Kidney (tissue), 14 donors: ENCODE data around the gene DENND6B. TPM values are rescaled to one million over a fixed set of nuclear protein-coding genes. Genes with fewer than 3 reads are reported as not detected.
A peak's percentile ranks its signal among the peaks of the same experiment; 100 is the strongest.

Experiments used
- DNase-seq, 5 donors: peaks; one replicate each; pipeline ENCODE4 v3.0.0-alpha.2; 2013 to 2020
- FAIRE-seq: peaks from 2 replicates; lab custom pipeline; 2012; peaks lifted over from hg19 to GRCh38; lab: Jason Lieb, UNC
- H3K27ac ChIP-seq, 2 donors: one replicate each; pipeline ENCODE4 v1.7.0; 2013; ENCODE audit warnings: low read depth in 2 of 2, low read length in 2 of 2, inconsistent platforms in 1 of 2
- H3K27me3 ChIP-seq: one replicate; pipeline ENCODE4 v1.7.1; 2013; ENCODE audit warnings: low read length, inconsistent platforms; ENCODE audit not compliant: control insufficient read depth, insufficient read depth
- H3K36me3 ChIP-seq, 3 donors: one replicate each; pipeline versions ENCODE4 v1.7.0 to v1.7.1; 2013; ENCODE audit warnings: low read length in 3 of 3, control low read depth in 1 of 3, inconsistent platforms in 1 of 3; ENCODE audit not compliant: insufficient read depth in 3 of 3, control insufficient read depth in 2 of 3
- H3K4me1 ChIP-seq, 3 donors: one replicate each; pipeline versions ENCODE4 v1.7.0 to v1.7.1; 2013; ENCODE audit warnings: low read length in 3 of 3, inconsistent platforms in 1 of 3, low read depth in 1 of 3; ENCODE audit not compliant: control insufficient read depth in 2 of 3, insufficient read depth in 2 of 3
- H3K4me3 ChIP-seq, 3 donors: one replicate each; pipeline versions ENCODE4 v1.7.0 to v1.8.1; 2013; ENCODE audit warnings: low read length in 3 of 3, control low read depth in 1 of 3, inconsistent platforms in 1 of 3
- H3K9ac ChIP-seq, 3 donors: one replicate each; pipeline versions ENCODE4 v1.7.0 to v1.7.1; 2013; ENCODE audit warnings: low read length in 3 of 3, control low read depth in 1 of 3, inconsistent platforms in 1 of 3
- H3K9me3 ChIP-seq, 3 donors: one replicate each; pipeline versions ENCODE4 v1.7.0 to v1.7.1; 2013; ENCODE audit warnings: low read length in 3 of 3, control low read depth in 1 of 3, inconsistent platforms in 1 of 3; ENCODE audit not compliant: control insufficient read depth in 2 of 3, insufficient read depth in 1 of 3
- intact Hi-C: fragments of 100-400 bp; cut with DNase I; formaldehyde crosslinking; loops from one replicate; pipeline ENCODE4 v1.11.1; 2022
- polyA plus RNA-seq: library from polyadenylated mRNA; stranded (reverse); fragments of 350-450 nt; fragmentation: Illumina TruSeq; extraction: RNeasy Lipid Tissue Mini Kit (QIAGEN cat#74804); gene quantifications from one replicate; pipeline ENCODE4 v1.2.3, GENCODE V29; 2014; ENCODE audit warnings: low read depth, low replicate concordance; ENCODE audit not compliant: insufficient read depth
- total RNA-seq: library from RNA; stranded (reverse); fragmentation: NEBNext Ultra II Directional; extraction: Animal tissue kit (Norgen Biotek cat#: 25700); gene quantifications from one replicate; pipeline ENCODE4 v1.2.1, GENCODE V29; 2021
- TF ChIP-seq, protein P1 (sequence below): IDR thresholded peaks from 3 replicates; pipeline ENCODE4 v1.5.1; 2012; ENCODE audit warnings: mild to moderate bottlenecking, moderate library complexity, borderline replicate concordance; ENCODE audit not compliant: insufficient read depth; ENCODE audit errors: extremely low read depth
- donor health status: control.
- donor health status: control.
- donor health status: control.
- donor health status: control.
- donor health status: control.
- donor health status: DM: yes; HTN: yes; CAD: no.
- donor health status: Normal renal cell carcinoma (clear cell type).

DENND6B gene
- total and polyA plus RNA-seq, 2 donors from 2014 or later, result 14.5 to 16.7 TPM

- Histone ChIP-seq H3K9ac (no peak overlapping the region), H3K4me1 (no peaks in the 10 kb centered on the region), H3K4me3 (no peak overlapping the region), H3K36me3 (peaks cover 3 to 10% (median 5%) of the 10 kb centered on the region in 3 donors), H3K27ac (no peak overlapping the region), H3K27me3 (no peaks in the 10 kb centered on the region), H3K9me3 (no peaks in the 10 kb centered on the region)
- TF ChIP-seq, protein P1, sequence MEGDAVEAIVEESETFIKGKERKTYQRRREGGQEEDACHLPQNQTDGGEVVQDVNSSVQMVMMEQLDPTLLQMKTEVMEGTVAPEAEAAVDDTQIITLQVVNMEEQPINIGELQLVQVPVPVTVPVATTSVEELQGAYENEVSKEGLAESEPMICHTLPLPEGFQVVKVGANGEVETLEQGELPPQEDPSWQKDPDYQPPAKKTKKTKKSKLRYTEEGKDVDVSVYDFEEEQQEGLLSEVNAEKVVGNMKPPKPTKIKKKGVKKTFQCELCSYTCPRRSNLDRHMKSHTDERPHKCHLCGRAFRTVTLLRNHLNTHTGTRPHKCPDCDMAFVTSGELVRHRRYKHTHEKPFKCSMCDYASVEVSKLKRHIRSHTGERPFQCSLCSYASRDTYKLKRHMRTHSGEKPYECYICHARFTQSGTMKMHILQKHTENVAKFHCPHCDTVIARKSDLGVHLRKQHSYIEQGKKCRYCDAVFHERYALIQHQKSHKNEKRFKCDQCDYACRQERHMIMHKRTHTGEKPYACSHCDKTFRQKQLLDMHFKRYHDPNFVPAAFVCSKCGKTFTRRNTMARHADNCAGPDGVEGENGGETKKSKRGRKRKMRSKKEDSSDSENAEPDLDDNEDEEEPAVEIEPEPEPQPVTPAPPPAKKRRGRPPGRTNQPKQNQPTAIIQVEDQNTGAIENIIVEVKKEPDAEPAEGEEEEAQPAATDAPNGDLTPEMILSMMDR, result no peak
- DNase-seq, result no peak
- intact Hi-C loops, result no loop called here
- FAIRE-seq, result no peak
These were observed 29.4 kb upstream of the DENND6B start for GRCh38 chr22:50356186-50356585.

DNA sequence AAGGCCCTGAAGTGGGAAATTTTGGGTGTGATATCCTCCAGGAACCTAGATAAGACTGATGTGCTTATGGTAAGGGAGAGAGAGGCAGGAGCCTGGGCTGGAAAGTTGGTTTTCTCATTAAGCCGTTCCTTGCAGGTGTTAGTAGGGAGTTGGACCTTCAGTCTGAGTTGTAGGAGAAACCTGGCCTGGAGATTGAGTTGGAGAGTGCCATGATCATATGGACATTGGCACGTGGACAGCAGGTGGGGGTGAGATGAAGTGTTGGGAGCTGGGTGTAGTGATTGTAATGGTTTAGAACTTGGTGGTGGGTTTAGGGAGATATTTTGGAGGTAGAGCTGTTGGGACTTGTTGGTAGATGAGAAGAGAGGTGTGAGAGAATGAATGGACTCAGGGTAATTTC lies 21.2 kb upstream of the DENND6B start:
- TF ChIP-seq, protein P1, result no peak
- peaks cover 0 to 4% (median 0%) of the 10 kb centered on the region in 3 donors for H3K4me1 ChIP-seq

DNA sequence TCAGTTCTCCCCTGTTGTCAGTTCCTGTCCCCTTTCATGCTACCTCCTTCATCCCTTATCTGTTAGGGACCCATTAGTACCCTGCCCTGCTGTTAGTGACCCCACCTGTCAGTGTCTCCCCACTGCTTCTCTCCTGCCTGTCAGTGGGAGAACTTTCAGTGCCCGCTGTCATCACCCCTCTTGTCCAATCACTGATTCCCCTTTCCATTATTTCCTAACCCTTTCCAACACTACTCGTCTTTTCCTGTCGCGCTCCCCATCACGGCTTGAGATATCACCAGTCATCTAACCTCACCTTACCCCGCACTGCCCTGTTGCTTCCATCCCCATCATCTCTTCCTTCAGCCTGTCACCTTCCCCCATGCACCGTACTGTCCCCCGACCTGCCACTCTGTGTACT lies 20.3 kb upstream of the DENND6B start:
- Histone ChIP-seq H3K27ac (no peak overlapping the region), H3K27me3 (no peaks in the 10 kb centered on the region), H3K4me1 (peaks cover 0 to 8% (median 0%) of the 10 kb centered on the region in 3 donors), H3K9ac (no peak overlapping the region), H3K36me3 (no peaks in the 10 kb centered on the region), H3K4me3 (no peak overlapping the region), H3K9me3 (no peaks in the 10 kb centered on the region)
- intact Hi-C loops, result no loop called here
- FAIRE-seq, result no peak
- TF ChIP-seq, protein P1, result no peak
- peak in 1 of 5 donors; percentile 33 for DNase-seq

More for the DNA sequence above, 21.2 kb upstream of the DENND6B start:
- H3K36me3 ChIP-seq, result no peaks in the 10 kb centered on the region
- FAIRE-seq (no peak), DNase-seq (peak in 1 of 5 donors; percentile 1)
- no peak overlapping the region for H3K4me3 ChIP-seq
- H3K9me3 ChIP-seq, result no peaks in the 10 kb centered on the region
- no peak overlapping the region for H3K27ac ChIP-seq
- no peak overlapping the region for H3K9ac ChIP-seq
- intact Hi-C loops, result no loop called here
- no peaks in the 10 kb centered on the region for H3K27me3 ChIP-seq

DNA sequence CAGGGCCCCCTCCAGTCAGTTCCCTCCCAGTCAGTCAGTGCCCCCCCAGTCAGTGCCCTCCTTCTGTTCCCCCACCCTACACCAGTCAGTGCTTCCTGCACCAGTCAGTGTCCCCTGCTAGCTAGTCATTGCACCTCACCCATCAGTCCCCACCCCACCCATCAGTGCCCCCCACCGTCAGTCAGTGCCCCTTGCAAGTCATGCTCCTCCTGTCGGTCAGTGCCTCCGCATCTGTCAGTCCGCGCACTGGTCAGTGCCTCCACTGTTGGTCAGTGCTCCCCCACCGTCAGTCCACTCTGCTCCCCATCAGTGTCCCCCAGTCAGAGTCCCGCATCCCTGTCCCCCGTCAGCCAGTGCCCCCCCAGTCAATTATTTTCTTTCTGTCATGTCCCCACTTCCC lies 19.7 kb upstream of the DENND6B start:
- no peak overlapping the region for H3K4me3 ChIP-seq
- H3K4me1 ChIP-seq, result peaks cover 0 to 11% (median 0%) of the 10 kb centered on the region in 3 donors
- peak in 2 of 5 donors; percentile 50 to 56 for DNase-seq
- no peak for FAIRE-seq
- no peaks in the 10 kb centered on the region for H3K9me3 ChIP-seq
- no peaks in the 10 kb centered on the region for H3K36me3 ChIP-seq
- no peak overlapping the region for H3K9ac ChIP-seq
- intact Hi-C loops, result no loop called here
- no peak overlapping the region for H3K27ac ChIP-seq
- TF ChIP-seq, protein P1, result no peak
- no peaks in the 10 kb centered on the region for H3K27me3 ChIP-seq
